ENCODE measurements around the gene TESPA1.

DNA sequence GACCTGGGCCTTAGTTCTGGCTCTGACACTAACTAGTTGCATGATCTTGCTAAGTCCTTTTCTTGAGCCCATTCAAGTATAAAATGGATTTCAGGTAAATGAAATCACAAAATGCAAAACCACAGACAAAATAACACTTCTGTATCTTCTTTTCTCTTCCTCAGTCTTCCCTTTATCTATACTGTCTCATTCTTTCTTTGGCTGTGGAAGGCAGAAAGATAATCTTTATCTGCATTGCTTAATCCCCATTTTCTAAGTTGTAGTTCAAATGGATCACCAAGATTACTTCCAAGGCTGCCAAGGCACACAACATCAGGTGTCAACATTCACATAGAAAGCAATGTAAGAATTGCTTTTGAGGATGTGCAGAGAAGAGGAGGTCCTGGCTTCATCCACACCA, 30.3 kb downstream of the TESPA1 start:
- TF ChIP-seq, protein P1, sequence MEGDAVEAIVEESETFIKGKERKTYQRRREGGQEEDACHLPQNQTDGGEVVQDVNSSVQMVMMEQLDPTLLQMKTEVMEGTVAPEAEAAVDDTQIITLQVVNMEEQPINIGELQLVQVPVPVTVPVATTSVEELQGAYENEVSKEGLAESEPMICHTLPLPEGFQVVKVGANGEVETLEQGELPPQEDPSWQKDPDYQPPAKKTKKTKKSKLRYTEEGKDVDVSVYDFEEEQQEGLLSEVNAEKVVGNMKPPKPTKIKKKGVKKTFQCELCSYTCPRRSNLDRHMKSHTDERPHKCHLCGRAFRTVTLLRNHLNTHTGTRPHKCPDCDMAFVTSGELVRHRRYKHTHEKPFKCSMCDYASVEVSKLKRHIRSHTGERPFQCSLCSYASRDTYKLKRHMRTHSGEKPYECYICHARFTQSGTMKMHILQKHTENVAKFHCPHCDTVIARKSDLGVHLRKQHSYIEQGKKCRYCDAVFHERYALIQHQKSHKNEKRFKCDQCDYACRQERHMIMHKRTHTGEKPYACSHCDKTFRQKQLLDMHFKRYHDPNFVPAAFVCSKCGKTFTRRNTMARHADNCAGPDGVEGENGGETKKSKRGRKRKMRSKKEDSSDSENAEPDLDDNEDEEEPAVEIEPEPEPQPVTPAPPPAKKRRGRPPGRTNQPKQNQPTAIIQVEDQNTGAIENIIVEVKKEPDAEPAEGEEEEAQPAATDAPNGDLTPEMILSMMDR (IDR thresholded peaks at IDR 0.05) = no peak
- TF ChIP-seq EZH2 (IDR thresholded peaks at IDR 0.05) = no peak
